Adrenal gland (tissue), 5 donors: ENCODE measurements around the gene GRIA3.

Source experiments
- CTCF ChIP-seq, 6 experiments: fragments of 450-650 bp in 4 of 6; fragments of 200-600 bp in 2 of 6; sonication (generic) in 1 of 6; IDR thresholded peaks; 1 replicate in 5 of 6; 2 replicates in 1 of 6; pipeline versions ENCODE4 v1.5.1 to v1.8.0; 2016 to 2021; ENCODE audit warnings: antibody characterized with exemption in 6 of 6, mild to moderate bottlenecking in 2 of 6, moderate library complexity in 1 of 6
- POLR2A ChIP-seq, 2 donors: fragments of 450-650 bp; IDR thresholded peaks; one replicate each; pipeline ENCODE4 v1.6.1; 2017; ENCODE audit warnings: antibody characterized with exemption in 2 of 2, mild to moderate bottlenecking in 2 of 2, moderate library complexity in 1 of 2
- donor health status: DM: no; HTN: no; CAD: no.

GRCh38 chrX:123202523-123202922 is 18.4 kb downstream of the GRIA3 start:
- no peak for TF ChIP-seq CTCF (IDR thresholded peaks at IDR 0.05)
- TF ChIP-seq POLR2A (IDR thresholded peaks at IDR 0.05), result no peak
